Measurements from ENCODE around the gene IBTK.

Gene IBTK

DNA sequence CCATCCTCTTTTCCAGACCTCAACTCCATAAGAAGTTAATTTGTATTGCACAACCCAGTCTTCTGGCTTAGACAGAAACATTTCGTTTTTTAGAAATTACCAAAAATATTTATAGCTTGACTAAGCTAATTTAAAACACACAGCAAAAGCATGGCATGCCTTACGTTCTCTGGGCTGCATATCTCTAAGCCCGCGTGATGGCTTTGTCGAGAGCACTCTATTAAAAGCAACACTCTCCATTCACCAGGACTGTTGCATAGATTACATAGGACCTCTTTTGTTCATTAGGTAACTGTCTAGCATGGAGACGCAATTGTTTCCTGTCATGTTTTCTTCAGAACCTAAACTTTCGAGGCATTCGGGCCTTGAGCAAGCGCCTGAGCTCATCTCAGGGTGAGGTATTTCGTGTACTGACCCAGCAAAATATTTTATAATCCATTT, 104.5 kb downstream of the IBTK start:
- Histone ChIP-seq H3K9ac (ENCODE audit: low read length) (no peak overlapping the region), H3K9me3 (ENCODE audit: insufficient read depth, low read length) (no peaks in the 10 kb centered on the region), H3K36me3 (ENCODE audit: low read length) (no peaks in the 10 kb centered on the region), H3K27me3 (ENCODE audit: low read length) (no peaks in the 10 kb centered on the region), H3K27ac (ENCODE audit: low read depth, low read length) (no peak overlapping the region), H3F3A (ENCODE audit: insufficient read depth) (no peaks in the 10 kb centered on the region), H4K20me1 (ENCODE audit: low read depth, low read length) (no peaks in the 10 kb centered on the region), H3K79me2 (ENCODE audit: insufficient read depth, low read length) (no peaks in the 10 kb centered on the region), H3K4me2 (ENCODE audit: low read depth, low read length, poor library complexity, severe bottlenecking) (no peak overlapping the region), H2AFZ (ENCODE audit: low read depth, low read length, severe bottlenecking) (no peak overlapping the region), H3K9me2 (replicated peaks; ENCODE audit: insufficient read depth, low read length) (no peaks in the 10 kb centered on the region), H3K4me3 (ENCODE audit: insufficient read depth, low read length, poor library complexity, severe bottlenecking) (no peak overlapping the region)
- no peak for TF ChIP-seq EZH2phosphoT487 (conservative IDR thresholded peaks at IDR 0.05; ENCODE audit: low read length)
- TF ChIP-seq, protein P1, sequence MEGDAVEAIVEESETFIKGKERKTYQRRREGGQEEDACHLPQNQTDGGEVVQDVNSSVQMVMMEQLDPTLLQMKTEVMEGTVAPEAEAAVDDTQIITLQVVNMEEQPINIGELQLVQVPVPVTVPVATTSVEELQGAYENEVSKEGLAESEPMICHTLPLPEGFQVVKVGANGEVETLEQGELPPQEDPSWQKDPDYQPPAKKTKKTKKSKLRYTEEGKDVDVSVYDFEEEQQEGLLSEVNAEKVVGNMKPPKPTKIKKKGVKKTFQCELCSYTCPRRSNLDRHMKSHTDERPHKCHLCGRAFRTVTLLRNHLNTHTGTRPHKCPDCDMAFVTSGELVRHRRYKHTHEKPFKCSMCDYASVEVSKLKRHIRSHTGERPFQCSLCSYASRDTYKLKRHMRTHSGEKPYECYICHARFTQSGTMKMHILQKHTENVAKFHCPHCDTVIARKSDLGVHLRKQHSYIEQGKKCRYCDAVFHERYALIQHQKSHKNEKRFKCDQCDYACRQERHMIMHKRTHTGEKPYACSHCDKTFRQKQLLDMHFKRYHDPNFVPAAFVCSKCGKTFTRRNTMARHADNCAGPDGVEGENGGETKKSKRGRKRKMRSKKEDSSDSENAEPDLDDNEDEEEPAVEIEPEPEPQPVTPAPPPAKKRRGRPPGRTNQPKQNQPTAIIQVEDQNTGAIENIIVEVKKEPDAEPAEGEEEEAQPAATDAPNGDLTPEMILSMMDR (IDR thresholded peaks at IDR 0.05; ENCODE audit: insufficient read depth, low read length, poor library complexity, severe bottlenecking), result no peak

DNA sequence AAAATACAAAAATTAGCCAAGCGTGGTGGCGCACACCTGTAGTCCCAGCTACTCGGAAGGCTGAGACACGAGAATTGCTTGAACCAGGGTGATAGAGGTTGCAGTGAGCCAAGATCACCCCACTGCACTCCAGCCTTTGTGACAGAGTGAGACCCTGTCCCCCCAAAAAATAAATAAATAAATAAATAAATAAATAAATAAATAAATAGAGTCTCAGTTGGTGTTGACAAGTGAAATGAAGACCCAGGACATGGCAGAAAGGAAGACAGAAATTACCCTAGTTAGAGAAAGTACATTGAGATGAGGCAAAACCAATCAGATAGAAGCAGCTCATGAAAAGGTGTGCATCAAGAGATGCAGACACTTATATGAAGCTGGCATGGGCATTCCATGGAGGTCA, 105.0 kb downstream of the IBTK start:
- Histone ChIP-seq H3K9ac (ENCODE audit: low read length) (no peak overlapping the region), H3K4me2 (ENCODE audit: low read depth, low read length, poor library complexity, severe bottlenecking) (no peak overlapping the region), H3K9me2 (replicated peaks; ENCODE audit: insufficient read depth, low read length) (no peaks in the 10 kb centered on the region), H3K36me3 (ENCODE audit: low read length) (no peaks in the 10 kb centered on the region), H3K27me3 (ENCODE audit: low read length) (no peaks in the 10 kb centered on the region), H3K4me3 (ENCODE audit: insufficient read depth, low read length, poor library complexity, severe bottlenecking) (no peak overlapping the region), H3K79me2 (ENCODE audit: insufficient read depth, low read length) (no peaks in the 10 kb centered on the region), H3F3A (ENCODE audit: insufficient read depth) (no peaks in the 10 kb centered on the region), H2AFZ (ENCODE audit: low read depth, low read length, severe bottlenecking) (no peak overlapping the region), H3K27ac (ENCODE audit: low read depth, low read length) (no peak overlapping the region), H3K9me3 (ENCODE audit: insufficient read depth, low read length) (no peaks in the 10 kb centered on the region), H4K20me1 (ENCODE audit: low read depth, low read length) (no peaks in the 10 kb centered on the region)
- TF ChIP-seq EZH2phosphoT487 (conservative IDR thresholded peaks at IDR 0.05; ENCODE audit: low read length), result no peak
- TF ChIP-seq, protein P1 (IDR thresholded peaks at IDR 0.05; ENCODE audit: insufficient read depth, low read length, poor library complexity, severe bottlenecking), result no peak

DNA sequence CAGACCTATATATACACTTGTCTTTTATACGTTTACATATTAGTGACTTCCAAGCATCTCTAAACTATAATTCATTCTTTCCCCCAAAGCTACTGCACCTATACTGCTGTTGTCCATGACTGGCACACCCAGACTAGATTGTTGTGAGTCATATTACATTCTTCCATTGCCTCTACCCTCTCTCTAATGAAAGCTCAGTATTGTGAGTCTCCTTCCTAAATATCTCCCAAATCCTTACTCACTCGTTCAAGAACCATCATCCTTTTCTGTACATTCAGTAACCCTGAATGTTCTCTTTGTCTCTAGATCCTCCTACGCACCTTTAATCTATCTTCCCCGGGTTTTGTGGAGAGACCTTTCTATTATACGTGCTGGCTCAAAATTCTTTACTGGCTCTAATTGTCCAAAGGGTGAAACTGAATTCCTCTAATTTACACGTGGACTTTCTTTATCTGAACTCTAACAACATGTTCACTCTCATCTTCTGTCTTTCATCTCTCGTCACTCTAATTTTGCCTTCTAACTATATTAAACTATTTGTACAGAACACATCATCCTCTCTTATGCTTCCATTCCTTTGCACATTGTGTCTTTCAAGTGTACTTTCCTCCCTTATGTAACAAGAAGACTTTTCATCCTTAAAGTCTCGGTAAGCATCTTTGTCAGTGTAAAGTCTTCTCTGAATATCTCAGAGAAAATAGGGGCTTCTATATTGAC, 109.3 kb downstream of the IBTK start:
- no peaks in the 10 kb centered on the region for H3K79me2 ChIP-seq (ENCODE audit: insufficient read depth, low read length)
- H3K27me3 ChIP-seq (ENCODE audit: low read length), result no peaks in the 10 kb centered on the region
- no peak overlapping the region for H2AFZ ChIP-seq (ENCODE audit: low read depth, low read length, severe bottlenecking)
- no peak overlapping the region for H3K4me3 ChIP-seq (ENCODE audit: insufficient read depth, low read length, poor library complexity, severe bottlenecking)
- TF ChIP-seq, protein P1 (IDR thresholded peaks at IDR 0.05; ENCODE audit: insufficient read depth, low read length, poor library complexity, severe bottlenecking), result no peak
- TF ChIP-seq EZH2phosphoT487 (conservative IDR thresholded peaks at IDR 0.05; ENCODE audit: low read length), result no peak
- no peaks in the 10 kb centered on the region for H3K9me2 ChIP-seq (replicated peaks; ENCODE audit: insufficient read depth, low read length)
- no peaks in the 10 kb centered on the region for H3F3A ChIP-seq (ENCODE audit: insufficient read depth)
- no peak overlapping the region for H3K9ac ChIP-seq (ENCODE audit: low read length)
- H4K20me1 ChIP-seq (ENCODE audit: low read depth, low read length), result no peaks in the 10 kb centered on the region
- no peaks in the 10 kb centered on the region for H3K36me3 ChIP-seq (ENCODE audit: low read length)
- H3K27ac ChIP-seq (ENCODE audit: low read depth, low read length), result no peak overlapping the region
- no peak overlapping the region for H3K4me2 ChIP-seq (ENCODE audit: low read depth, low read length, poor library complexity, severe bottlenecking)
- H3K9me3 ChIP-seq (ENCODE audit: insufficient read depth, low read length), result no peaks in the 10 kb centered on the region
